Immature natural killer cell (primary cell): Measurements from ENCODE around the gene TMC6. TPM values are rescaled to one million over a fixed set of nuclear protein-coding genes. Genes with fewer than 3 reads are reported as not detected.
A peak's percentile ranks its signal among the peaks of the same experiment; 100 is the strongest.

Source experiments
- DNase-seq, 3 donors: peaks; one replicate each; pipeline ENCODE4 v3.0.0; 2022; ENCODE audit warnings: mixed read lengths in 1 of 3
- H3K27ac Mint-ChIP-seq, 6 donors: one replicate each; pipeline ENCODE4 v1.8.0; 2020; ENCODE audit warnings: mixed read lengths in 6 of 6, mild to moderate bottlenecking in 5 of 6, inconsistent platforms in 4 of 6, moderate library complexity in 3 of 6
- H3K27me3 Mint-ChIP-seq, 3 donors: one replicate each; pipeline ENCODE4 v1.8.0; 2020 to 2021; ENCODE audit warnings: low read depth in 3 of 3, mild to moderate bottlenecking in 3 of 3, mixed read lengths in 3 of 3, moderate library complexity in 3 of 3, inconsistent platforms in 1 of 3
- H3K36me3 Mint-ChIP-seq, 3 donors: one replicate each; pipeline ENCODE4 v1.8.0; 2020; ENCODE audit warnings: mixed read lengths in 3 of 3, inconsistent platforms in 2 of 3, mild to moderate bottlenecking in 2 of 3
- H3K4me1 Mint-ChIP-seq, 2 donors: one replicate each; pipeline ENCODE4 v1.8.0; 2020; ENCODE audit warnings: inconsistent platforms in 2 of 2, mild to moderate bottlenecking in 2 of 2, mixed read lengths in 2 of 2, moderate library complexity in 1 of 2
- H3K4me3 Mint-ChIP-seq, 5 donors: one replicate each; pipeline ENCODE4 v1.8.0; 2020; ENCODE audit warnings: mild to moderate bottlenecking in 5 of 5, mixed read lengths in 5 of 5, inconsistent platforms in 3 of 5, moderate library complexity in 3 of 5
- H3K9me3 Mint-ChIP-seq, 6 donors: one replicate each; pipeline ENCODE4 v1.8.0; 2020; ENCODE audit warnings: mild to moderate bottlenecking in 6 of 6, mixed read lengths in 6 of 6, inconsistent platforms in 4 of 6, moderate library complexity in 3 of 6
- polyA plus RNA-seq, 3 donors: library from polyadenylated mRNA; unstranded; fragments of 300-500 nt; fragmentation: Illumina TruSeq; gene quantifications; one replicate each; pipeline ENCODE4 v1.2.3, GENCODE V29; 2021

Gene TMC6
- polyA plus RNA-seq, 3 donors from 2014 or later: 194 to 262 (median 203) TPM

- DNase-seq: peak; percentile 82 to 87 (median 87)
- Mint-ChIP-seq H3K36me3 (no peaks in the 10 kb centered on the region), H3K27me3 (no peaks in the 10 kb centered on the region), H3K27ac (peak within 1 kb of the TSS in 3 of 6 donors; percentile 46 to 60 (median 49)), H3K4me3 (peak within 1 kb of the TSS; percentile 53 to 78 (median 62)), H3K9me3 (no peaks in the 10 kb centered on the region), H3K4me1 (peaks cover 22 to 25% of the 10 kb centered on the region in 2 donors)
Measured at GRCh38 chr17:78168242-78168902, 39.8 kb upstream of the TMC6 start, which contains the start of gene SYNGR2. Gene SYNGR2, plus strand, starts transcription at chr17:78168581. Its CDS starts 36 bp downstream, at chr17:78168617.

GRCh38 chr17:78166416-78166815 is 37.9 kb upstream of the TMC6 start:
- H3K27ac Mint-ChIP-seq: no peak overlapping the region
- peaks cover 0 to 1% (median 0%) of the 10 kb centered on the region in 3 donors for H3K27me3 Mint-ChIP-seq
- DNase-seq: no peak
- no peaks in the 10 kb centered on the region for H3K36me3 Mint-ChIP-seq
- no peaks in the 10 kb centered on the region for H3K9me3 Mint-ChIP-seq
- H3K4me1 Mint-ChIP-seq: peaks cover 12 to 13% of the 10 kb centered on the region in 2 donors
- H3K4me3 Mint-ChIP-seq: no peak overlapping the region

- Mint-ChIP-seq H3K27ac (no peak overlapping the region), H3K9me3 (no peaks in the 10 kb centered on the region), H3K4me3 (no peak overlapping the region), H3K27me3 (peaks cover 0 to 1% (median 0%) of the 10 kb centered on the region in 3 donors), H3K36me3 (no peaks in the 10 kb centered on the region), H3K4me1 (peaks cover 7 to 8% of the 10 kb centered on the region in 2 donors)
- DNase-seq: no peak
Measured at GRCh38 chr17:78164748-78165607, 36.4 kb upstream of the TMC6 start.

- no peak for DNase-seq
- no peaks in the 10 kb centered on the region for H3K36me3 Mint-ChIP-seq
- H3K9me3 Mint-ChIP-seq: no peaks in the 10 kb centered on the region
- no peak overlapping the region for H3K4me3 Mint-ChIP-seq
- peaks cover 0 to 1% (median 0%) of the 10 kb centered on the region in 3 donors for H3K27me3 Mint-ChIP-seq
- H3K27ac Mint-ChIP-seq: no peak overlapping the region
- peaks cover 0 to 2% of the 10 kb centered on the region in 2 donors for H3K4me1 Mint-ChIP-seq
Measured at GRCh38 chr17:78163881-78164747, 35.6 kb upstream of the TMC6 start.

- Mint-ChIP-seq H3K27me3 (peaks cover 0 to 1% (median 1%) of the 10 kb centered on the region in 3 donors), H3K27ac (peak overlapping the region in 1 of 6 donors; percentile 77), H3K9me3 (no peaks in the 10 kb centered on the region), H3K4me1 (peaks cover 0 to 4% of the 10 kb centered on the region in 2 donors), H3K36me3 (no peaks in the 10 kb centered on the region), H3K4me3 (no peak overlapping the region)
- DNase-seq: no peak
Measured at GRCh38 chr17:78159575-78160158, 31.1 kb upstream of the TMC6 start.

- peaks cover 0 to 4% of the 10 kb centered on the region in 2 donors for H3K4me1 Mint-ChIP-seq
- no peaks in the 10 kb centered on the region for H3K9me3 Mint-ChIP-seq
- H3K36me3 Mint-ChIP-seq: no peaks in the 10 kb centered on the region
- no peak for DNase-seq
- peaks cover 0 to 1% (median 0%) of the 10 kb centered on the region in 3 donors for H3K27me3 Mint-ChIP-seq
- H3K27ac Mint-ChIP-seq: peak overlapping the region in 2 of 6 donors; percentile 4 to 50
- no peak overlapping the region for H3K4me3 Mint-ChIP-seq
Measured at GRCh38 chr17:78154903-78155811, 26.6 kb upstream of the TMC6 start.

- Mint-ChIP-seq H3K36me3 (no peaks in the 10 kb centered on the region), H3K4me3 (no peak overlapping the region), H3K4me1 (peaks cover 7 to 9% of the 10 kb centered on the region in 2 donors), H3K9me3 (no peaks in the 10 kb centered on the region), H3K27me3 (peaks cover 0 to 1% (median 0%) of the 10 kb centered on the region in 3 donors), H3K27ac (no peak overlapping the region)
- DNase-seq: no peak
Measured at GRCh38 chr17:78151514-78152008, 23.0 kb upstream of the TMC6 start.

GRCh38 chr17:78148286-78149016 is 19.9 kb upstream of the TMC6 start:
- Mint-ChIP-seq H3K27ac (no peak overlapping the region), H3K27me3 (no peaks in the 10 kb centered on the region), H3K4me3 (no peak overlapping the region), H3K4me1 (peaks cover 7 to 13% of the 10 kb centered on the region in 2 donors), H3K36me3 (no peaks in the 10 kb centered on the region), H3K9me3 (no peaks in the 10 kb centered on the region)
- no peak for DNase-seq

- no peaks in the 10 kb centered on the region for H3K27me3 Mint-ChIP-seq
- H3K9me3 Mint-ChIP-seq: no peaks in the 10 kb centered on the region
- H3K36me3 Mint-ChIP-seq: no peaks in the 10 kb centered on the region
- no peak for DNase-seq
- peak overlapping the region in 1 of 6 donors; percentile 55 for H3K27ac Mint-ChIP-seq
- H3K4me3 Mint-ChIP-seq: no peak overlapping the region
- peaks cover 11 to 20% of the 10 kb centered on the region in 2 donors for H3K4me1 Mint-ChIP-seq
Measured at GRCh38 chr17:78147315-78147998, 18.9 kb upstream of the TMC6 start.

- H3K27ac Mint-ChIP-seq: no peak overlapping the region
- H3K4me3 Mint-ChIP-seq: no peak overlapping the region
- H3K9me3 Mint-ChIP-seq: no peaks in the 10 kb centered on the region
- peaks cover 15 to 24% of the 10 kb centered on the region in 2 donors for H3K4me1 Mint-ChIP-seq
- peaks cover 0 to 1% (median 0%) of the 10 kb centered on the region in 3 donors for H3K27me3 Mint-ChIP-seq
- no peaks in the 10 kb centered on the region for H3K36me3 Mint-ChIP-seq
- DNase-seq: no peak
Measured at GRCh38 chr17:78146881-78147280, 18.3 kb upstream of the TMC6 start.

GRCh38 chr17:78146471-78146869 is 17.9 kb upstream of the TMC6 start:
- no peak overlapping the region for H3K27ac Mint-ChIP-seq
- no peaks in the 10 kb centered on the region for H3K36me3 Mint-ChIP-seq
- DNase-seq: no peak
- peaks cover 16 to 27% of the 10 kb centered on the region in 2 donors for H3K4me1 Mint-ChIP-seq
- H3K4me3 Mint-ChIP-seq: no peak overlapping the region
- peaks cover 0 to 1% (median 0%) of the 10 kb centered on the region in 3 donors for H3K27me3 Mint-ChIP-seq
- H3K9me3 Mint-ChIP-seq: no peaks in the 10 kb centered on the region
